ENCODE results near the gene NSMCE1. TPM values are rescaled to one million over a fixed set of nuclear protein-coding genes. Genes with fewer than 3 reads are reported as not detected.

The NSMCE1 gene
- total RNA-seq, 1 experiment from 2014 or later, result 37.0 TPM

DNA sequence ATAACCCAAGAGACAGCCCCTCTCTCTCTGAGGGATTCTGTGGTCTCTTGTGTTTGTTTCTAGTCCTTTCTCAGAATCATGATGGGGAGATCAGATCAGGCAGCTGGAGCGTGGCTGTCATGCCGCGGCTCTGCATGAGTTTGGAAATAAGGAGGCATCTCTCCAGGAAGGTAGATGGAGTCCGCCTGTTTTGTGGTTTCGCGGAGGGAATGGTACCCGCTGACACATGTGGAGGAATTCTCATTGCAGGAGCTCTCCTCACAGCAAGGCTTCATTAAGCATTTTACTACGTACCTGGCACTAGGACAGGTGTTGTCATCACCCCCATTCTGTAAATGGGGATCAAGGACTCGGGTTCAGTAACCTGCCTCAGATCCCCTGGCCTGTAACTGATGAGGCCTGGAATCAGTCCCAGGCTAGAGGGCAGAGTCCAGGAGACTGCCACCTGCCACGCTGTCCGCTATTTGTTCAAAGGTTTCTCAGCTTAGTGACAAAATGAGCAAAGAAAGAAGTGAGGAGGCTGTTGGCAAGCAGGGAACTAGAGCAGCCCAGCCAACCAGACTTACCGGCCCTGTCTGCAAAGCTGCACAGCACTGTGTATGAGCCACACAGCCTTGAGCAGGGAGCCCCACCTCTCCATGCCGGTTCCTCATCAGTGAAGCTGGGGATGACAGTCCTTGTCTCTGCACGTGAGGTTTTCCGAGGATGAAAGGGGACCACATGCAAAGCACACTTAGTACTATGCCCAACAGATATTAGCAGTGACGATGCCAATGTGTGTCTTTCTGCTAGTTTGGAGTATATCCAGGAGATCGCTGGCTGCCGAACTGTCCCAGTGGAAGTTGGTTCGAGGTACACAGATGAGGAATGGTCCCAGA is 54.2 kb downstream of the NSMCE1 start:
- Histone ChIP-seq H3K4me1 (no peaks in the 10 kb centered on the region), H3K36me3 (ENCODE audit: control insufficient read depth, insufficient read depth, low read length) (no peaks in the 10 kb centered on the region), H3K27me3 (replicated peaks; ENCODE audit: control insufficient read depth, insufficient read depth, low read length) (no peaks in the 10 kb centered on the region), H3K4me3 (ENCODE audit: low read depth, low read length) (no peak overlapping the region), H3K9me3 (no peaks in the 10 kb centered on the region)
- TF ChIP-seq, protein P1, sequence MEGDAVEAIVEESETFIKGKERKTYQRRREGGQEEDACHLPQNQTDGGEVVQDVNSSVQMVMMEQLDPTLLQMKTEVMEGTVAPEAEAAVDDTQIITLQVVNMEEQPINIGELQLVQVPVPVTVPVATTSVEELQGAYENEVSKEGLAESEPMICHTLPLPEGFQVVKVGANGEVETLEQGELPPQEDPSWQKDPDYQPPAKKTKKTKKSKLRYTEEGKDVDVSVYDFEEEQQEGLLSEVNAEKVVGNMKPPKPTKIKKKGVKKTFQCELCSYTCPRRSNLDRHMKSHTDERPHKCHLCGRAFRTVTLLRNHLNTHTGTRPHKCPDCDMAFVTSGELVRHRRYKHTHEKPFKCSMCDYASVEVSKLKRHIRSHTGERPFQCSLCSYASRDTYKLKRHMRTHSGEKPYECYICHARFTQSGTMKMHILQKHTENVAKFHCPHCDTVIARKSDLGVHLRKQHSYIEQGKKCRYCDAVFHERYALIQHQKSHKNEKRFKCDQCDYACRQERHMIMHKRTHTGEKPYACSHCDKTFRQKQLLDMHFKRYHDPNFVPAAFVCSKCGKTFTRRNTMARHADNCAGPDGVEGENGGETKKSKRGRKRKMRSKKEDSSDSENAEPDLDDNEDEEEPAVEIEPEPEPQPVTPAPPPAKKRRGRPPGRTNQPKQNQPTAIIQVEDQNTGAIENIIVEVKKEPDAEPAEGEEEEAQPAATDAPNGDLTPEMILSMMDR (IDR thresholded peaks at IDR 0.05; ENCODE audit: insufficient read depth in 1 of 2, low read depth in 1 of 2, low read length in 1 of 2, severe bottlenecking in 1 of 2, unreplicated experiment in 1 of 2), result no peak
- ChIA-PET POLR2A (interaction anchor here (1.0 kb wide), 1 partner anchor 11 kb away, joined by 3 read pairs; the partner anchor contains the start of gene KDM8), CTCF (no interaction called here)
- H3K27me3 Mint-ChIP-seq (ENCODE audit: insufficient read depth, unreplicated experiment), result no peaks in the 10 kb centered on the region
- no peak overlapping the region for H3K4me3 Mint-ChIP-seq (ENCODE audit: unreplicated experiment)
- intact Hi-C loops (cut with micrococcal nuclease; ENCODE audit: unreplicated experiment), result loop anchor here (10.0 kb wide), 1 partner anchor 60 kb away; no protein-coding TSS in a partner anchor
- BruUV-seq (replicated peaks), result no TSS peak
- H3K4me1 Mint-ChIP-seq (ENCODE audit: low read depth, unreplicated experiment), result no peaks in the 10 kb centered on the region
- H3K9me3 Mint-ChIP-seq (ENCODE audit: unreplicated experiment), result no peaks in the 10 kb centered on the region
- DNase-seq, result no peak
- H3K36me3 Mint-ChIP-seq (ENCODE audit: insufficient read depth, unreplicated experiment), result no peaks in the 10 kb centered on the region
- no peak overlapping the region for H3K27ac Mint-ChIP-seq (ENCODE audit: unreplicated experiment)

DNA sequence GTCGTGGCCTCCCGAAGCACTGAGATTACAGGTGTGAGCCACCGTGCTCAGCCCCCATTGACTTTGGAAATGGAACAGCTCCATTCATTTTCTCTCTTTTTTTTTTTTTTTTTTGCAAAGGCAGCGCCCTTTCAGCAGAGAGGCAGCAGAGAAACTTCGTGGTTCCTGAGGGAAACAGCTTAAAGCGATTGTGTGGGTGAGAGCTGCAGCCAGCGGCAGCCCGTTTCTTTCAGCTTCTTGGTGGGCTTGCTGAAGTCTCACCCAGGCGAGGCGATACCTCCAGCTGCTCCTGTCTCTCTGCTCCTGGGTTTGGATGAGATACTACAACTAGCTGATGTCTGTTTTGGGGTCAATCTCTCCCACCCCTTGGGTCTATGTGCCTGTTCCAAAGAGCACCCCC is 57.5 kb downstream of the NSMCE1 start:
- Mint-ChIP-seq H3K36me3 (ENCODE audit: insufficient read depth, unreplicated experiment) (no peaks in the 10 kb centered on the region), H3K27me3 (ENCODE audit: insufficient read depth, unreplicated experiment) (no peaks in the 10 kb centered on the region), H3K9me3 (ENCODE audit: unreplicated experiment) (no peaks in the 10 kb centered on the region), H3K27ac (ENCODE audit: unreplicated experiment) (no peak overlapping the region), H3K4me1 (ENCODE audit: low read depth, unreplicated experiment) (no peaks in the 10 kb centered on the region), H3K4me3 (ENCODE audit: unreplicated experiment) (no peak overlapping the region)
- BruUV-seq (replicated peaks), result no TSS peak
- TF ChIP-seq, protein P1 (IDR thresholded peaks at IDR 0.05; ENCODE audit: insufficient read depth in 1 of 2, low read depth in 1 of 2, low read length in 1 of 2, severe bottlenecking in 1 of 2, unreplicated experiment in 1 of 2), result no peak
- Histone ChIP-seq H3K27me3 (replicated peaks; ENCODE audit: control insufficient read depth, insufficient read depth, low read length) (no peaks in the 10 kb centered on the region), H3K4me3 (ENCODE audit: low read depth, low read length) (no peak overlapping the region), H3K4me1 (no peaks in the 10 kb centered on the region), H3K9me3 (no peaks in the 10 kb centered on the region), H3K36me3 (ENCODE audit: control insufficient read depth, insufficient read depth, low read length) (no peaks in the 10 kb centered on the region)
- no peak for DNase-seq
- intact Hi-C loops (cut with micrococcal nuclease; ENCODE audit: unreplicated experiment), result loop anchor here (10.0 kb wide), 1 partner anchor 56 kb away; no protein-coding TSS in a partner anchor
- ChIA-PET CTCF (no interaction called here), POLR2A (no interaction called here)

DNA sequence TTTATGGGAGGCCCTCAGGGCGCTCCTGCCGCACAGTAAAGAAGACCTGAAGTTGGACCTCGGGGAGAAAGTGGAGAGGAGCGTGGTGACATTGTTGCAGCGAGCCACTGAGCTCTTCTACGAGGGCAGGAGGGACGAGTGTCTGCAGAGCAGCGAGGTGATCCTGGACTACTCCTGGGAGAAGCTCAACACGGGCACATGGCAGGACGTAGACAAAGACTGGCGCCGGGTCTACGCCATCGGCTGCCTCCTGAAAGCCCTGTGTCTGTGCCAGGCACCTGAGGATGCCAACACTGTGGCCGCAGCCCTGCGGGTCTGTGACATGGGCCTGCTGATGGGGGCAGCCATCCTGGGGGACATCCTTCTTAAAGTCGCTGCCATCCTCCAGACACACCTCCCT is 58.4 kb downstream of the NSMCE1 start:
- DNase-seq, result no peak
- ChIA-PET POLR2A (no interaction called here), CTCF (no interaction called here)
- no peaks in the 10 kb centered on the region for H3K4me1 ChIP-seq
- Mint-ChIP-seq H3K9me3 (ENCODE audit: unreplicated experiment) (no peaks in the 10 kb centered on the region), H3K36me3 (ENCODE audit: insufficient read depth, unreplicated experiment) (no peaks in the 10 kb centered on the region), H3K4me3 (ENCODE audit: unreplicated experiment) (no peak overlapping the region), H3K27me3 (ENCODE audit: insufficient read depth, unreplicated experiment) (no peaks in the 10 kb centered on the region), H3K27ac (ENCODE audit: unreplicated experiment) (no peak overlapping the region), H3K4me1 (ENCODE audit: low read depth, unreplicated experiment) (no peaks in the 10 kb centered on the region)
- no TSS peak for BruUV-seq (replicated peaks)
- intact Hi-C loops (cut with micrococcal nuclease; ENCODE audit: unreplicated experiment), result loop anchor here (10.0 kb wide), 1 partner anchor 55 kb away; no protein-coding TSS in a partner anchor
- H3K36me3 ChIP-seq (ENCODE audit: control insufficient read depth, insufficient read depth, low read length), result no peaks in the 10 kb centered on the region
- no peaks in the 10 kb centered on the region for H3K9me3 ChIP-seq
- no peaks in the 10 kb centered on the region for H3K27me3 ChIP-seq (replicated peaks; ENCODE audit: control insufficient read depth, insufficient read depth, low read length)
- H3K4me3 ChIP-seq (ENCODE audit: low read depth, low read length), result no peak overlapping the region
- TF ChIP-seq, protein P1 (IDR thresholded peaks at IDR 0.05; ENCODE audit: insufficient read depth in 1 of 2, low read depth in 1 of 2, low read length in 1 of 2, severe bottlenecking in 1 of 2, unreplicated experiment in 1 of 2), result no peak

Data from Caco-2 (cell line).